PC-3 (cell line): ENCODE measurements around the gene COL12A1. TPM values are rescaled to one million over a fixed set of nuclear protein-coding genes. Genes with fewer than 3 reads are reported as not detected.

Source experiments
- ATAC-seq: fragments of 200-7000 bp; cut with Tn5 transposase; 2 replicates; pipeline ENCODE4 v1.9.1; 2020; ENCODE audit warnings: mild to moderate bottlenecking, moderate library complexity
- BruUV-seq: library from RNA; stranded (reverse); fragments of 400-500 nt; replicated peaks from 2 replicates; lab custom pipeline; 2021; lab: Mats Ljungman, UMichigan
- CTCF ChIA-PET: fragments of 300-600 bp; sonication (Branson Sonifier 250); formaldehyde crosslinking; loops from one replicate; lab custom pipeline; 2022; ENCODE audit warnings: antibody characterized with exemption; lab: Charles Lee
- POLR2A ChIA-PET: fragments of 300-600 bp; sonication (Branson Sonifier 250); formaldehyde crosslinking; loops from one replicate; lab custom pipeline; 2022; ENCODE audit warnings: antibody characterized with exemption; ENCODE audit not compliant: unreplicated experiment; lab: Charles Lee
- DNase-seq: peaks from one replicate; pipeline ENCODE4 v3.0.0-alpha.2; 2015
- H2AFZ ChIP-seq: fragments of 300-600 bp; sonication (generic); 2 replicates; pipeline ENCODE4 v1.6.0; 2016; ENCODE audit warnings: antibody characterized with exemption, low read length
- H3F3A ChIP-seq: fragments of 300-600 bp; sonication (generic); one replicate; pipeline ENCODE4 v1.6.0; 2017; ENCODE audit warnings: antibody characterized with exemption, low read length, control low read depth, mild to moderate bottlenecking; ENCODE audit not compliant: unreplicated experiment
- H3K27ac ChIP-seq: fragments of 300-600 bp; sonication (generic); 2 replicates; pipeline ENCODE4 v1.5.1; 2016; ENCODE audit warnings: mild to moderate bottlenecking, low read length
- H3K27me3 ChIP-seq: fragments of 300-600 bp; sonication (generic); 2 replicates; pipeline ENCODE4 v1.6.1; 2016; ENCODE audit warnings: low read length, mixed read lengths
- H3K36me3 ChIP-seq: fragments of 300-600 bp; sonication (generic); 2 replicates; pipeline ENCODE4 v1.6.1; 2016; ENCODE audit warnings: low read depth, mixed run types, low read length, mixed read lengths
- H3K4me1 ChIP-seq: fragments of 300-600 bp; sonication (generic); 2 replicates; pipeline ENCODE4 v1.5.1; 2016; ENCODE audit warnings: low read length; ENCODE audit not compliant: insufficient read depth
- H3K4me2 ChIP-seq: fragments of 300-600 bp; sonication (generic); 2 replicates; pipeline ENCODE4 v1.6.0; 2016; ENCODE audit warnings: low read length
- H3K4me3 ChIP-seq: fragments of 300-600 bp; sonication (generic); 2 replicates; pipeline ENCODE4 v1.5.1; 2016; ENCODE audit warnings: mild to moderate bottlenecking, low read length, mixed read lengths
- H3K79me2 ChIP-seq: fragments of 300-600 bp; sonication (generic); 2 replicates; pipeline ENCODE4 v1.6.1; 2017; ENCODE audit warnings: low read length, mixed read lengths
- H3K9ac ChIP-seq: fragments of 300-600 bp; sonication (generic); 2 replicates; pipeline ENCODE4 v1.6.0; 2016; ENCODE audit warnings: mild to moderate bottlenecking, low read length
- H3K9me2 ChIP-seq: fragments of 300-600 bp; sonication (generic); replicated peaks from 2 replicates; pipeline ENCODE4 v1.6.1; 2016; ENCODE audit warnings: mixed run types, low read length, mixed read lengths
- H3K9me3 ChIP-seq: fragments of 300-600 bp; sonication (generic); 2 replicates; pipeline ENCODE4 v1.6.1; 2016; ENCODE audit warnings: low read length, mixed read lengths
- H4K20me1 ChIP-seq: fragments of 300-600 bp; sonication (generic); 2 replicates; pipeline ENCODE4 v1.6.1; 2016; ENCODE audit warnings: low read length, mixed read lengths
- CTCF ChIP-seq: fragments of 300-600 bp; sonication (generic); conservative IDR thresholded peaks from 2 replicates; pipeline ENCODE4 v1.5.1; 2017; ENCODE audit warnings: antibody characterized with exemption, low read depth, mild to moderate bottlenecking, low read length
- EZH2 ChIP-seq: fragments of 300-600 bp; sonication (generic); IDR thresholded peaks from one replicate; pipeline ENCODE4 v1.6.1; 2017; ENCODE audit warnings: antibody characterized with exemption, mild to moderate bottlenecking, low read length; ENCODE audit not compliant: unreplicated experiment
- EZH2phosphoT487 ChIP-seq: fragments of 300-600 bp; sonication (generic); IDR thresholded peaks from 2 replicates; pipeline ENCODE4 v1.6.1; 2018; ENCODE audit warnings: mild to moderate bottlenecking, antibody characterized with exemption, low read length, borderline replicate concordance
- intact Hi-C: fragments of 100-400 bp; cut with micrococcal nuclease; formaldehyde crosslinking; loops from 2 replicates; pipeline ENCODE4 v1.9.0; 2023
- total RNA-seq: library from RNA; depleted of rRNA; stranded (reverse); fragments of >200 nt; gene quantifications from 2 replicates; pipeline ENCODE4 v1.2.3, GENCODE V29; 2014

The COL12A1 gene
- total RNA-seq, 1 experiment from 2014 or later: 24.2 TPM

GRCh38 chr6:75167851-75168250 is 38.0 kb downstream of the COL12A1 start:
- Histone ChIP-seq H2AFZ (no peak overlapping the region), H3K27ac (no peak overlapping the region), H3K36me3 (no peaks in the 10 kb centered on the region), H3F3A (no peaks in the 10 kb centered on the region), H3K4me2 (no peak overlapping the region), H3K9me3 (no peaks in the 10 kb centered on the region), H3K27me3 (no peaks in the 10 kb centered on the region), H3K9ac (no peak overlapping the region), H3K4me3 (no peak overlapping the region), H3K4me1 (no peaks in the 10 kb centered on the region), H4K20me1 (no peaks in the 10 kb centered on the region), H3K79me2 (no peaks in the 10 kb centered on the region), H3K9me2 (no peaks in the 10 kb centered on the region)
- no TSS peak for BruUV-seq
- no peak for ATAC-seq
- DNase-seq: no peak
- CTCF ChIA-PET: no interaction called here
- TF ChIP-seq EZH2 (no peak), EZH2phosphoT487 (no peak), CTCF (no peak)
- POLR2A ChIA-PET: no interaction called here
- intact Hi-C loops: no loop called here

DNA sequence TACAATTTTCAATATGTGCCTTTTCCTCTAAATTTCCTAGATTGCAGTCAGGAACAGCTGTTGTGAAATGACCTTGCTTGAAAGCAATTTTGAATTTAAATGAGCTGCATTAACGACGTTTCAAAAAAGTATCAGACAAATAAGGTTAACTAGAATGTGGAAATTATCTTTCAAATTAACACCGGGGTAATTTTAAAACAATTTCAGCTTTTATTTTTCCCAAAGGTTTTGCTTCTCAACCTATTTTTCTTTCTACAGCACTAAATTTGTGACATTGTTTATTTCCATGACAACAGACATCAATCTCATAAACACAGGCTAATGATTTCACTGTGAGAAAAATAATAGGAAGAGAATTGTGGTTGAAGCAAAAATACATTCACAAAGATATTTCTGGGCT is 38.5 kb downstream of the COL12A1 start:
- no TSS peak for BruUV-seq
- Histone ChIP-seq H3F3A (no peaks in the 10 kb centered on the region), H3K27ac (no peak overlapping the region), H3K4me1 (no peaks in the 10 kb centered on the region), H3K4me2 (no peak overlapping the region), H3K9me2 (no peaks in the 10 kb centered on the region), H2AFZ (no peak overlapping the region), H3K9me3 (no peaks in the 10 kb centered on the region), H3K4me3 (no peak overlapping the region), H4K20me1 (no peaks in the 10 kb centered on the region), H3K9ac (no peak overlapping the region), H3K36me3 (no peaks in the 10 kb centered on the region), H3K27me3 (no peaks in the 10 kb centered on the region), H3K79me2 (no peaks in the 10 kb centered on the region)
- TF ChIP-seq EZH2: no peak
- no peak for TF ChIP-seq CTCF
- TF ChIP-seq EZH2phosphoT487: no peak
- ChIA-PET CTCF (no interaction called here), POLR2A (no interaction called here)
- DNase-seq (no peak), ATAC-seq (no peak)
- intact Hi-C loops: no loop called here

GRCh38 chr6:75166773-75167172 is 39.1 kb downstream of the COL12A1 start:
- Histone ChIP-seq H3K9me2 (no peaks in the 10 kb centered on the region), H3K4me3 (no peak overlapping the region), H3K27me3 (no peaks in the 10 kb centered on the region), H3F3A (no peaks in the 10 kb centered on the region), H3K79me2 (no peaks in the 10 kb centered on the region), H3K4me2 (no peak overlapping the region), H3K9me3 (no peaks in the 10 kb centered on the region), H3K36me3 (no peaks in the 10 kb centered on the region), H2AFZ (no peak overlapping the region), H3K4me1 (no peaks in the 10 kb centered on the region), H3K9ac (no peak overlapping the region), H3K27ac (no peak overlapping the region), H4K20me1 (no peaks in the 10 kb centered on the region)
- no peak for DNase-seq
- ChIA-PET POLR2A (no interaction called here), CTCF (no interaction called here)
- TF ChIP-seq EZH2 (no peak), CTCF (no peak), EZH2phosphoT487 (no peak)
- ATAC-seq: no peak
- BruUV-seq: no TSS peak
- intact Hi-C loops: no loop called here
